22Rv1 (cell line): Measurements from ENCODE around the gene NCAPD3.
A peak's percentile ranks its signal among the peaks of the same experiment; 100 is the strongest.

Source experiments
- H3K27ac ChIP-seq: fragments of 450-650 bp; 2 replicates; pipeline ENCODE4 v1.5.1; 2017
- CTCF ChIP-seq: fragments of 450-650 bp; IDR thresholded peaks from 2 replicates; pipeline ENCODE4 v1.5.1; 2017; ENCODE audit warnings: mild to moderate bottlenecking
- ZFX ChIP-seq: fragments of 450-650 bp; IDR thresholded peaks from 2 replicates; pipeline ENCODE4 v1.6.1; 2017; ENCODE audit warnings: antibody characterized with exemption, borderline replicate concordance

Gene NCAPD3

GRCh38 chr11:134267966-134268365 lies 44.2 kb upstream of the NCAPD3 start:
- TF ChIP-seq CTCF (no peak), ZFX (no peak)
- no peak overlapping the region for H3K27ac ChIP-seq

GRCh38 chr11:134267461-134267860 lies 43.7 kb upstream of the NCAPD3 start:
- H3K27ac ChIP-seq = no peak overlapping the region
- no peak for TF ChIP-seq ZFX
- no peak for TF ChIP-seq CTCF

- no peak overlapping the region for H3K27ac ChIP-seq
- TF ChIP-seq CTCF (no peak), ZFX (no peak)
Observed at GRCh38 chr11:134266841-134267251, 43.1 kb upstream of the NCAPD3 start.

GRCh38 chr11:134266440-134266839 lies 42.7 kb upstream of the NCAPD3 start:
- TF ChIP-seq CTCF = no peak
- no peak for TF ChIP-seq ZFX
- H3K27ac ChIP-seq = no peak overlapping the region

- TF ChIP-seq CTCF (no peak), ZFX (no peak)
Observed at GRCh38 chr11:134264966-134265764, 41.4 kb upstream of the NCAPD3 start.

GRCh38 chr11:134261626-134262488 lies 38.1 kb upstream of the NCAPD3 start:
- no peak overlapping the region for H3K27ac ChIP-seq
- TF ChIP-seq ZFX (no peak), CTCF (peak; percentile 72)

More at GRCh38 chr11:134264966-134265764, 41.4 kb upstream of the NCAPD3 start:
- H3K27ac ChIP-seq = no peak overlapping the region

GRCh38 chr11:134260983-134261382 lies 37.2 kb upstream of the NCAPD3 start:
- no peak for TF ChIP-seq ZFX
- TF ChIP-seq CTCF = no peak
- no peak overlapping the region for H3K27ac ChIP-seq
